ENCODE results near the gene IL19. TPM values are rescaled to one million over a fixed set of nuclear protein-coding genes. Genes with fewer than 3 reads are reported as not detected.
"Not testable (repeated sequence)": the region's sequence is repeated elsewhere in the genome, so short reads cannot be mapped to it uniquely, and the experiment has no call there.

Gene IL19
- total RNA-seq, 1 experiment from 2014 or later, result not detected

DNA sequence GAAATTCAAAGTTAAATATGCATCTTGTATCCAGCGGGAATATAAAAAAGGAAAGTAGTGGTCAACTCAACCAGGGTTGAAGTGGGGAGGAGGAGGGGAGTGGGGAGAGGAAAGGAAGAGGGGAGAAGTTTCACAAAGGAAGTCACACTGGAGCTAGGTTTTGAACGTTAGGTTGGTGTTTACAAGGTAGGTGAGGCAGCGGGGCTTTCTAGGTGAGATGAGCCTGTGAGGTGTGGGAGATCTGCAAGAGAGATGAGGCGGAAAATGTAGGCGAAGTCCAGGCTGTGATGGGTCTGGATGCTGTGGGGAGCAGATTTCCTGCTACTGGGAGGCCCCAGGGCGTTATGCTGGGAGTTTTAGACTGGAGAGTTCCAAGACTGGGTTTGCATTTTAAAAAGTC lies 58.7 kb downstream of the IL19 start:
- DNase-seq (ENCODE audit: low read depth), result no peak

DNA sequence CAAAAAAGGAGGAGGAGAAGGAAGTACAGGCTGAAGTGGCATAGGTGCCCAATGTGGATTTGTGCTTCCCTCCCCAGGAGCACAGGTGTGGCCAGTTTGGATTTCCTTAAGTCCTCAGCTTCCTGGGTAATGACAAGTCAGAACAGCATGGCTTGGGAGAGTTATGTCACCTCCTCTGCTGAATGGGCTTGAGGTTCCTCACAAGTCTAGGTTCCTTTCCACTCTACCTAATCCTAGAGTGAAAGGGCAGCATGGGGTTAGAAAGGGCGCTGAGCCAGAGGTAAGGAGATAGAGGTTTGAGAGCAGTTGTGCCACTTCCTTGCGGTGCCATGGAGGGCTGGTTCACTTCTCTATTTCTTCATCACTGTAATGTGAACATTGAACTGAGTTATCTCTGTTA lies 59.3 kb downstream of the IL19 start:
- DNase-seq (ENCODE audit: low read depth), result no peak

GRCh38 chr1:206831650-206832049 lies 61.1 kb downstream of the IL19 start:
- no peak for DNase-seq (ENCODE audit: low read depth)

DNA sequence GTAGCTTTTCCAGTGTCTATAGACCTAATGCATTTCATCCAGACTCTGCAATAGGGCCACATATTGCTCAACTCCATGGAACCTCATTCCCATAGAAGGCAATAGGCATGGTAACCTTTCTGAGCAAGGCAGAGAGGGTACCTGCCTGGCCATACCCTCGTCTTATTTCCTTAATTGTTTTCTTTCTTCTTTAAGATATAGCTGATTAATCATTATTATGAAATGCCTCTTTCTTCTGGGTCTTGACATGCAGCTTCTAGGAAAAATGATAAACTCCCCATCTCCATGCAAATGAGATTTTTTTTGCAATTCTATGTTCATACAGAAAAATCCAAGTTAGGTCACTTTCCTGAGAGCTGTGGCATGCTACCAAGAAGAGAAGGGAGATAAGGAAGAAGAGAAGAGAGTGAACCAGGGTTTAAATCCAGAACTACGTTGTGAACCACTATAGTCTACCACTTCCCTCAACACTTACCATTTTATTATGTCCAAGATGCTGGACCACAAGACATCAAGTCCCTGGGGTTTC lies 61.8 kb downstream of the IL19 start:
- no peak for DNase-seq (ENCODE audit: low read depth)

- DNase-seq (ENCODE audit: low read depth), result no peak
Observed at GRCh38 chr1:206833106-206833680, 62.6 kb downstream of the IL19 start.

GRCh38 chr1:206833801-206834200 lies 63.2 kb downstream of the IL19 start:
- no peak for DNase-seq (ENCODE audit: low read depth)

DNA sequence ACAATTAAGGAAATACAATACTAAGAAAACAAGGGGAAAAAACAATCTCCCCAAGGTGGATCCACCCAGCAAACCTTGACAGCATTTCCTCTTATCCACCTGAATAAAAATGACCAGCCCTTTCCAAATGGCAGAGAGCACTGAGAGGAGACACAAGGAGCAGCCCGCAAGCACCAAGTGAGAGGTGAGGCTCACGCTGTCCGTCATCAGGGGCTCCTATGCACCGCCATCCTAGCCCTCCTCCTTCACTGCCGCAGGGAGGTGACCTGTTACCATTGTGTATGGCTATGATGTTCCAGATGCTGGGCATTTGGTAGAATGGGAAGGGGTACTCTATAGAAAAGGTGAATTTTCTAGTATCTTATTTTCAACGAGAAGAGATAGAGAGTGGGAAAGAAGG lies 63.6 kb downstream of the IL19 start:
- no peak for DNase-seq (ENCODE audit: low read depth)

GRCh38 chr1:206834711-206835110 lies 64.1 kb downstream of the IL19 start:
- no peak for DNase-seq (ENCODE audit: low read depth)

DNA sequence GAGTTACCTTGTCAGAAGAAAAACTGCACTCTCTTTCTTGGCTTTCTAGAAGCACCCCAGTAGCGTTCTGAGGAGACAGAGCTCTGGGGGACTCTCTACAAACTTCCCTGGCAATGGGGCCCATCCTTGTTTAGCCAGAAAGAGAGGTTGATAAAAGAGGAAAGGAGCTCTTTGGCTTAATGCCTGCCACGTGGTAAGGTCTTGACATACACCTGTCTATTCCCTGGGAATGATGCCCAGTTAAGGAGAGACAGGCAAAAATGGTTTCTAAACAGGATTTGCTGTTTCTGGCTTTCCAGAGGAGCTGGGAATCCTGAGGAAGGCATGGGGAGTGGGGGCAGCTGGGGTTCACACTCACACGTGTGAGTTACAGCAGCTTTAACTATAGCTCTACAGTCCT lies 64.6 kb downstream of the IL19 start:
- DNase-seq (ENCODE audit: low read depth), result no peak

GRCh38 chr1:206836111-206836510 lies 65.5 kb downstream of the IL19 start:
- no peak for DNase-seq (ENCODE audit: low read depth)

- DNase-seq (ENCODE audit: low read depth), result no peak
Observed at GRCh38 chr1:206839006-206839560, 68.5 kb downstream of the IL19 start.

GRCh38 chr1:206839857-206840256 lies 69.3 kb downstream of the IL19 start:
- peak; percentile 87 for DNase-seq (ENCODE audit: low read depth)

- no peak for DNase-seq (ENCODE audit: low read depth)
Observed at GRCh38 chr1:206841609-206842323, 71.2 kb downstream of the IL19 start.

DNA sequence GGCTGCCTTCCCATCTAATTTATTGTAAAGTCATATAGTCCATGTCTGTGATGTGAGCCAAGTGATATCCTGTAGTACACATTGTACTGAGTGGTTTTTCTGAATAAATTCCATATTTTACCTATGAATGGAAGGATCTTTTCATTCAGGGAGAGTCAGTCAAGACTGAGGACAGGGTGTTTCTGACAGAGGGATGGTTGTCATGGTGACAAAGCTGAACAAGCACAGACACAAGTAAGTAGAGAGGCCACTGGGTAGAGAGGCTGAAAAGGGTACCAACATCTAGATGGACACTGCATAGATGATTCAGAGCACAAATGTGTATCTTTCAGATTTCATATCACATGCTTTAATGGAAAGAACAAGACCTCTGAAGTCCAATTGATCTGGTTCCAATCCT lies 72.3 kb downstream of the IL19 start:
- DNase-seq (ENCODE audit: low read depth), result no peak

DNA sequence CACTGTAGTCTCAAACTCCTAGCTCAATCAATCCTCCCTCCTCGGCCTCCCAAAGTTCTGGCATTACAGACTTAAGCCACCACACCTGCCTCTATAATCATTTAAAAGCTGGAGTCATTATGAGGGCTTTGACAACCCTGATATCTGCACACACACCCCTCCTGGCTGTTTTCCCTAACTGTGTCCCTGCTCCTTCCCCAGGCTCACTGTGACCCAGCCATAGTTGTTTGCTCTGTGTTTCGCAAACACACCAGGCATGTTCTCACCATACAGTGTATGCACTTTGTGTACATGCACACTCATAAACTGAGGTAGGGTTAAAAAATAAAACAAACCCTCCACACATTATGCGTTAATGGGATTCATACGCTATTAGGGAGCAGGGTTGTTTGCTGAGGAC lies 73.1 kb downstream of the IL19 start:
- DNase-seq (ENCODE audit: low read depth), result no peak

- no peak for DNase-seq (ENCODE audit: low read depth)
Observed at GRCh38 chr1:206846487-206846886, 75.9 kb downstream of the IL19 start.

DNA sequence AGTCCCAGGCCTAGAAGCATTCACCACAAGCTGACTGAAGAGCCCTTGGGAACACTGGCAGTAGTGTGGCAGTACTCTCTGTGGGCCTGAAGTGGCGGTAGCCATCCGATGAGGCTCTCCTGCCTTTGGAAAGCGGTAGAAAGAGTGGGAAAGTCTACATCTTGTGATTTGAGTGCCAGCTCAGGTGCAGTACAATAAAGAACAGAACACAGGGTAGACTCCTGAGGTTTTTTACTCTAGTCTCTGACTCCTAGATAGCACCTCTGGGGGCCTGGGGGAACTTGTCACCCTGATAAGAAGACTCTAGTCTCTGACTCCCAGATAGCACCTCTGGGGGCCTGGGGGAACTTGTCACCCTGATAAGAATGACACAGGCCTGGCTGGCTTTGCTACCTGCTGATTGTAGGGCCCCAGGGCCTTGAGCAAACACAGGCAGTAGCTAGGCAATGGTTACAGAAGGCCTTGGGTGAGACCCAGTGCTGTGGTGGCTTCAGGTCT lies 76.8 kb downstream of the IL19 start:
- DNase-seq (ENCODE audit: low read depth), result no peak

GRCh38 chr1:206847946-206848345 lies 77.4 kb downstream of the IL19 start:
- no peak for DNase-seq (ENCODE audit: low read depth)

DNA sequence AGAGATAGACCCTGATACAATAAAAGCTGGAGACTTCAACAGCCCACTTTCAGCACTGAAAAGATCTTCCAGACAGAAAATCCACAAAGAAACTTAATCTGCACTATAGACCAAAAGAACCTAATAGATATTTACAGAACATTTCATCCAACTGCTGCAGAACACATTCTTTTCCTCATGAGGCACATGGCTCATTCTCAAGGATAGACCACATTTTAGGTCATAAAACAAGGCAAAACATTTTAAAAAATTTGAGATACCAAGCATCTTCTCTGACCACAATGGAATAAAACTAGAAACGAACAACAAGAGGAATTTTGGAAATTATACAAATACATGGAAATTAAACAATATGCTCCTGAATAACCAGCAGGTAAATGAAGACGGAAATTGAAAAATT lies 79.8 kb downstream of the IL19 start:
- no peak for DNase-seq (ENCODE audit: low read depth)

DNA sequence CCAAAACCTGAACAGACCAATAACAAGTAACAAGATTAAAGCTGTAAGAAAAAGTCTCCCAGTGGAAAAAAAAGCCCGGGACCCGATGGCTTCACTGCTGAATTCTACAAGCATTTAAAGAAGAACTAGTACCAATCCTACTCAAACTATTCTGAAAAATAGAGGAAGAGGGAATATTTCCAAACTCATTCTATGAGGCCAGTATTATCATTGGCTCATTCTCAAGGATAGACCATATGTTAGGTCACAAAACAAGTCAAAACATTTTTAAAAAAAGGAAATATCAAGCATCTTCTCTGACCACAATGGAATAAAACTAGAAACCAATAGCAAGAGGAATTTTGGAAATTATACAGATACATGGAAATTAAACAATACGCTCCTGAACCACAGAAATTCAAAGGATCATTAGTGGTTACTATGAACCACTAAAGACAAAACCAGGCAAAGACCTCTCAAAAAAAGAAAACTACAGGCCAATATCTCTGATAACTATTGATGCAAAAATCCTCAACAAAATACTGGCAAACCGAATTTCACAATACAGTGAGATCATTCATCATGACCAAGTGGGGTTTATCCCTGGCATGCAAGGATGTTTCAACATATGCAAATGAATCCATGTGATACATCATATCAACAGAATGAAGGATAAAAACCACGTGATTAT lies 80.9 kb downstream of the IL19 start:
- DNase-seq (ENCODE audit: low read depth), result no peak

- DNase-seq (ENCODE audit: low read depth), result not testable (repeated sequence)
Observed at GRCh38 chr1:206852662-206853061, 82.1 kb downstream of the IL19 start.

- not testable (repeated sequence) for DNase-seq (ENCODE audit: low read depth)
Observed at GRCh38 chr1:206853696-206854095, 83.1 kb downstream of the IL19 start.

All from HT1080 (cell line).